H1 (cell line): ENCODE results near the gene DAW1. TPM values are rescaled to one million over a fixed set of nuclear protein-coding genes. Genes with fewer than 3 reads are reported as not detected.

Experiments
- CTCF ChIA-PET: fragments of 300-600 bp; sonication (Branson Sonifier 250); formaldehyde crosslinking; loops from one replicate; lab custom pipeline; 2021; ENCODE audit not compliant: partially characterized antibody; lab: Charles Lee
- POLR2A ChIA-PET: fragments of 300-600 bp; sonication (Branson Sonifier 250); formaldehyde crosslinking; loops from one replicate; lab custom pipeline; 2021; ENCODE audit warnings: inconsistent platforms; ENCODE audit not compliant: partially characterized antibody; lab: Charles Lee
- DNase-seq, 2 experiments: peaks; one replicate each; pipeline versions ENCODE4 v3.0.0 to v3.0.0-alpha.2; 2010 to 2022; ENCODE audit warnings: low spot score in 2 of 2, low read depth in 1 of 2, mixed read lengths in 1 of 2
- FAIRE-seq: peaks from 2 replicates; lab custom pipeline; 2011; peaks lifted over from hg19 to GRCh38; lab: Jason Lieb, UNC
- H2AFZ ChIP-seq: 2 replicates; pipeline ENCODE4 v1.8.1; 2012; ENCODE audit warnings: low read length, inconsistent platforms
- H2AK5ac ChIP-seq: 2 replicates; pipeline ENCODE4 v1.6.1; 2013; ENCODE audit warnings: low read depth, low read length
- H2BK120ac ChIP-seq: replicated peaks from 2 replicates; pipeline ENCODE3; 2013; ENCODE audit warnings: low read depth, low read length, inconsistent platforms
- H2BK12ac ChIP-seq: 2 replicates; pipeline ENCODE4 v1.6.1; 2013; ENCODE audit warnings: low read depth, low read length
- H2BK15ac ChIP-seq: 2 replicates; pipeline ENCODE4 v1.6.1; 2013; ENCODE audit warnings: low read length
- H2BK20ac ChIP-seq: 2 replicates; pipeline ENCODE4 v1.6.1; 2013; ENCODE audit warnings: low read length
- H2BK5ac ChIP-seq: 2 replicates; pipeline ENCODE4 v1.6.1; 2013; ENCODE audit warnings: low read depth, low read length
- H3K14ac ChIP-seq: 2 replicates; pipeline ENCODE4 v1.6.1; 2013; ENCODE audit warnings: inconsistent platforms; ENCODE audit not compliant: insufficient read length
- H3K18ac ChIP-seq: 2 replicates; pipeline ENCODE4 v1.6.1; 2013; ENCODE audit warnings: low read length; ENCODE audit errors: extremely low read depth
- H3K23ac ChIP-seq: 2 replicates; pipeline ENCODE4 v1.6.1; 2013; ENCODE audit warnings: inconsistent platforms; ENCODE audit not compliant: insufficient read length
- H3K23me2 ChIP-seq: 2 replicates; pipeline ENCODE4 v1.6.1; 2013; ENCODE audit warnings: low read depth, low read length
- H3K27ac ChIP-seq: 2 replicates; pipeline ENCODE4 v1.6.1; 2011; ENCODE audit warnings: low read depth, low read length, inconsistent platforms
- H3K27me3 ChIP-seq, 4 experiments: replicated peaks in 1 of 4; 1 replicate in 1 of 4; 2 replicates in 3 of 4; pipeline versions ENCODE4 v1.6.1 to v1.8.1; 2011 to 2013; ENCODE audit warnings: low read length in 3 of 4, mild to moderate bottlenecking in 3 of 4, inconsistent platforms in 2 of 4, mixed read lengths in 2 of 4, moderate library complexity in 1 of 4; ENCODE audit not compliant: control insufficient read depth in 3 of 4, insufficient read depth in 3 of 4; ENCODE audit errors: extremely low read depth in 1 of 4
- H3K36me3 ChIP-seq, 4 experiments: 2 replicates each; pipeline versions ENCODE4 v1.6.1 to v1.8.1; 2011 to 2013; ENCODE audit warnings: mild to moderate bottlenecking in 4 of 4, low read length in 3 of 4, moderate library complexity in 2 of 4, control low read depth in 1 of 4, inconsistent platforms in 1 of 4; ENCODE audit not compliant: insufficient read depth in 4 of 4, control insufficient read depth in 2 of 4
- H3K4ac ChIP-seq: replicated peaks from 2 replicates; pipeline ENCODE3; 2013; ENCODE audit warnings: low read length, low read depth, mixed read lengths, inconsistent platforms; ENCODE audit not compliant: insufficient read length
- H3K4me1 ChIP-seq, 4 experiments: replicated peaks in 1 of 4; 1 replicate in 1 of 4; 2 replicates in 3 of 4; pipeline versions ENCODE4 v1.6.1 to v1.8.1; 2011 to 2013; ENCODE audit warnings: low read length in 3 of 4, inconsistent platforms in 2 of 4, mixed read lengths in 1 of 4; ENCODE audit not compliant: insufficient read depth in 4 of 4, control insufficient read depth in 3 of 4
- H3K4me2 ChIP-seq, 2 experiments: 2 replicates each; pipeline versions ENCODE4 v1.6.1 to v1.8.1; 2011 to 2013; ENCODE audit warnings: low read depth in 2 of 2, low read length in 2 of 2, control low read depth in 1 of 2, inconsistent platforms in 1 of 2, mild to moderate bottlenecking in 1 of 2; ENCODE audit not compliant: insufficient read depth in 1 of 2
- H3K4me3 ChIP-seq, 4 experiments: fragments of 200-600, 300-600 bp in 1 of 4; sonication (generic), shearing (Covaris generic), sonication (Bioruptor Twin) in 1 of 4; 2 replicates each; pipeline versions ENCODE4 v1.5.1 to v1.8.1; 2011 to 2016; ENCODE audit warnings: low read length in 4 of 4, low read depth in 3 of 4, control low read depth in 2 of 4, inconsistent platforms in 2 of 4, mild to moderate bottlenecking in 2 of 4, mixed read lengths in 1 of 4, moderate library complexity in 1 of 4; ENCODE audit not compliant: insufficient read depth in 2 of 4; ENCODE audit errors: extremely low read depth in 1 of 4
- H3K56ac ChIP-seq: replicated peaks from 2 replicates; pipeline ENCODE3; 2013; ENCODE audit warnings: low read depth, mild to moderate bottlenecking, mixed read lengths, low read length, inconsistent platforms; ENCODE audit not compliant: insufficient read length
- H3K79me1 ChIP-seq: 2 replicates; pipeline ENCODE4 v1.6.1; 2013; ENCODE audit warnings: low read depth, low read length, control low read depth
- H3K79me2 ChIP-seq, 2 experiments: 2 replicates each; pipeline versions ENCODE4 v1.6.1 to v1.8.1; 2012 to 2013; ENCODE audit warnings: low read length in 2 of 2, mild to moderate bottlenecking in 2 of 2, inconsistent platforms in 1 of 2; ENCODE audit not compliant: insufficient read depth in 2 of 2, control insufficient read depth in 1 of 2
- H3K9ac ChIP-seq, 4 experiments: replicated peaks in 1 of 4; 1 replicate in 1 of 4; 2 replicates in 3 of 4; pipeline versions ENCODE4 v1.6.1 to v1.8.1; 2011 to 2013; ENCODE audit warnings: low read depth in 3 of 4, low read length in 3 of 4, control low read depth in 2 of 4, mild to moderate bottlenecking in 2 of 4, moderate library complexity in 2 of 4, inconsistent platforms in 1 of 4; ENCODE audit errors: extremely low read depth in 1 of 4
- H3K9me3 ChIP-seq, 2 experiments: 2 replicates each; pipeline versions ENCODE4 v1.6.1 to v1.8.1; 2012 to 2013; ENCODE audit warnings: mild to moderate bottlenecking in 2 of 2, moderate library complexity in 2 of 2, control low read depth in 1 of 2, inconsistent platforms in 1 of 2, low read depth in 1 of 2, low read length in 1 of 2, mixed read lengths in 1 of 2; ENCODE audit not compliant: insufficient read depth in 2 of 2
- H4K20me1 ChIP-seq, 2 experiments: replicated peaks in 1 of 2; 2 replicates each; pipeline versions ENCODE3 to v1.8.1; 2011 to 2013; ENCODE audit warnings: inconsistent platforms in 2 of 2, low read length in 2 of 2, mild to moderate bottlenecking in 1 of 2; ENCODE audit not compliant: insufficient read depth in 2 of 2, control insufficient read depth in 1 of 2
- H4K5ac ChIP-seq: 2 replicates; pipeline ENCODE4 v1.6.1; 2013; ENCODE audit warnings: low read length, low read depth, mixed read lengths, inconsistent platforms; ENCODE audit not compliant: insufficient read length
- H4K8ac ChIP-seq: 2 replicates; pipeline ENCODE4 v1.8.0; 2013; ENCODE audit warnings: mild to moderate bottlenecking, moderate library complexity, low read length, inconsistent platforms; ENCODE audit not compliant: insufficient read depth; ENCODE audit errors: extremely low read depth
- H4K91ac ChIP-seq: replicated peaks from 2 replicates; pipeline ENCODE3; 2013; ENCODE audit warnings: low read length, mixed read lengths, inconsistent platforms; ENCODE audit not compliant: insufficient read length
- POLR2AphosphoS5 ChIP-seq: IDR thresholded peaks from 2 replicates; pipeline ENCODE4 v1.6.1; 2011; ENCODE audit warnings: low read depth, low read length
- RNF2 ChIP-seq: fragments of 200-900, 300-1000 bp; sonication (generic); IDR thresholded peaks from 2 replicates; pipeline ENCODE4 v1.7.1; 2016; ENCODE audit warnings: borderline replicate concordance, low read depth, mild to moderate bottlenecking, antibody characterized with exemption, low read length; ENCODE audit not compliant: poor library complexity, severe bottlenecking; ENCODE audit errors: missing control alignments
- RXRA ChIP-seq: IDR thresholded peaks from 2 replicates; pipeline ENCODE4 v1.6.1; 2011; ENCODE audit warnings: low read depth, mild to moderate bottlenecking, low read length, moderate library complexity; ENCODE audit not compliant: insufficient read depth
- SP4 ChIP-seq: IDR thresholded peaks from 2 replicates; pipeline ENCODE4 v1.6.1; 2012; ENCODE audit warnings: low read length, inconsistent platforms
- WGBS, 2 experiments: shearing (Covaris generic) in 1 of 2; methylation state at CpG; one replicate each; pipeline versions ENCODE4 v1.1.6 to v1.1.7; 2013 to 2015; ENCODE audit warnings: low lambda C conversion rate in 2 of 2, mixed read lengths in 2 of 2, inconsistent platforms in 1 of 2, low coverage in 1 of 2, missing lambda C conversion rate in 1 of 2; ENCODE audit not compliant: insufficient replicate concordance in 2 of 2, insufficient coverage in 1 of 2, insufficient read length in 1 of 2; ENCODE audit errors: extremely low coverage in 1 of 2, missing lambda C conversion rate in 1 of 2; 5-methylcytosine and 5-hydroxymethylcytosine counted together
- polyA plus RNA-seq, 7 experiments: library from polyadenylated mRNA; depleted of rRNA in 3 of 7; stranded (reverse) in 5 of 7; unstranded in 2 of 7; fragments of >200 nt in 5 of 7; fragments of 200-250 nt in 2 of 7; gene quantifications; 1 replicate in 5 of 7; 2 replicates in 1 of 7; 4 replicates in 1 of 7; pipeline versions ENCODE4 v1.2.1 to v1.2.3, GENCODE V29; 2011 to 2013; ENCODE audit warnings: missing spikeins in 2 of 7, mixed read lengths in 2 of 7
- total RNA-seq: library from RNA; stranded (reverse); fragmentation: NEBNext Ultra II Directional; extraction: Animal tissue kit (Norgen Biotek cat#: 25700); gene quantifications from 2 replicates; pipeline ENCODE4 v1.2.1, GENCODE V29; 2021

DAW1 gene
- total and polyA plus RNA-seq, 2 of the 8 experiments (the other 6 are each of a cell fraction or from before 2014, with no cell fraction given) = 0.44 to 1.4 TPM

DNA sequence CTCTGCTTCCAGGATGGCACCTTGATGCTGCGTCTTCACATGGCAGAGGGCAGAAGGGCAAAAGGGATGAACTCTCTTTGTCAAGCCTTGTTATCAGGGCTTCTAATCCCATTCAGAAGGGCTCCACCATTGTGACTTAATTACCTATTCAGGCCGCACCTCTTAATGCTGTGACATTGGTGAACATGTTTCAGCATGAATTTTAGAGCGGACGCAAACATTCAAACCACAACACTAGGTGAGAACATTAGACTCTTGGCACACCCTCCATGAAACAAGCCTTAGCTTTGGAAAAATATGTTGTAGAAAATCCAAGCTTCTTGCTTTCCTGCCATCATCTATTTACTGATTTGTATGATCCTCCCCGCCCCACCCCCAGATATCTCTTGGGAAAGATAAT, 17.9 kb downstream of the DAW1 start:
- Histone ChIP-seq H3K14ac (no peak overlapping the region), H2AK5ac (no peak overlapping the region), H4K5ac (no peak overlapping the region), H3K27me3 (no peaks in the 10 kb centered on the region), H3K36me3 (no peaks in the 10 kb centered on the region), H2BK15ac (no peak overlapping the region), H3K56ac (no peak overlapping the region), H2AFZ (no peak overlapping the region), H3K79me2 (no peaks in the 10 kb centered on the region), H3K23ac (no peak overlapping the region), H3K9me3 (no peaks in the 10 kb centered on the region), H4K20me1 (no peaks in the 10 kb centered on the region), H2BK5ac (no peak overlapping the region), H3K4ac (no peak overlapping the region), H3K9ac (no peak overlapping the region), H3K27ac (no peak overlapping the region), H2BK120ac (no peak overlapping the region), H3K79me1 (no peaks in the 10 kb centered on the region), H2BK20ac (no peak overlapping the region), H2BK12ac (no peak overlapping the region), H3K4me1 (no peaks in the 10 kb centered on the region), H4K8ac (no peak overlapping the region), H3K23me2 (no peaks in the 10 kb centered on the region), H3K18ac (no peak overlapping the region), H3K4me2 (no peak overlapping the region), H4K91ac (no peak overlapping the region), H3K4me3 (no peak overlapping the region)
- FAIRE-seq (no peak), DNase-seq (no peak)
- CTCF ChIA-PET = interaction anchor here (0.7 to 3.2 kb wide), 13 partner anchors 10 to 768 kb away, joined by 3 to 14 read pairs (median 4); partner anchors contain the start of gene DAW1
- WGBS, 2 experiments = 91% methylated on average over 5 of the region's 5 CpGs; no CpG with 5 or more reads in 1 of the 2 experiments
- POLR2A ChIA-PET = no interaction called here
- TF ChIP-seq POLR2AphosphoS5 = no peak
- TF ChIP-seq SP4 = no peak
- TF ChIP-seq RXRA = no peak
- no peak for TF ChIP-seq RNF2
